IMR-90 (cell line): Measurements from ENCODE around the gene GPX3. TPM values are rescaled to one million over a fixed set of nuclear protein-coding genes. Genes with fewer than 3 reads are reported as not detected.

Source experiments
- ATAC-seq: fragments of 200-7000 bp; cut with Tn5 transposase; 2 replicates; pipeline ENCODE4 v1.9.1; 2020; ENCODE audit warnings: low read depth, mild to moderate bottlenecking, moderate library complexity
- BruUV-seq: library from RNA; stranded (reverse); fragments of 400-500 nt; replicated peaks from 2 replicates; lab custom pipeline; 2021; lab: Mats Ljungman, UMichigan
- CTCF ChIA-PET: fragments of 300-600 bp; formaldehyde crosslinking; extraction: SDS; loops from one replicate; lab custom pipeline; 2021; ENCODE audit warnings: antibody characterized with exemption; lab: Yijun Ruan, JAX
- POLR2A ChIA-PET: fragments of 300-600 bp; sonication (Branson Sonifier 250); formaldehyde crosslinking; loops from one replicate; lab custom pipeline; 2022; ENCODE audit warnings: antibody characterized with exemption; ENCODE audit not compliant: unreplicated experiment; lab: Charles Lee
- DNase-seq: peaks from one replicate; pipeline ENCODE4 v3.0.0; 2013
- H2AFZ ChIP-seq: replicated peaks from 2 replicates; pipeline ENCODE3; 2013; ENCODE audit warnings: low read length, mild to moderate bottlenecking; ENCODE audit not compliant: poor library complexity
- H2AK5ac ChIP-seq: 2 replicates; pipeline ENCODE4 v1.6.1; 2013; ENCODE audit warnings: low read depth, low read length, inconsistent platforms
- H2AK9ac ChIP-seq: replicated peaks from 2 replicates; pipeline ENCODE3; 2013; ENCODE audit warnings: mild to moderate bottlenecking, low read depth, low read length, moderate library complexity; ENCODE audit not compliant: poor library complexity
- H2BK120ac ChIP-seq: 2 replicates; pipeline ENCODE4 v1.6.1; 2013; ENCODE audit warnings: low read depth, low read length, inconsistent platforms
- H2BK15ac ChIP-seq: 3 replicates; pipeline ENCODE4 v1.6.1; 2013; ENCODE audit warnings: low read depth, low read length, inconsistent platforms
- H2BK20ac ChIP-seq: 2 replicates; pipeline ENCODE4 v1.6.1; 2013; ENCODE audit warnings: low read depth, mild to moderate bottlenecking, inconsistent platforms, low read length, moderate library complexity
- H2BK5ac ChIP-seq: 2 replicates; pipeline ENCODE4 v1.6.1; 2013; ENCODE audit warnings: mild to moderate bottlenecking, low read depth, low read length, inconsistent platforms; ENCODE audit not compliant: poor library complexity, severe bottlenecking
- H3K14ac ChIP-seq: replicated peaks from 2 replicates; pipeline ENCODE4 v1.6.1; 2013; ENCODE audit warnings: low read depth, low read length, inconsistent platforms
- H3K18ac ChIP-seq: 2 replicates; pipeline ENCODE4 v1.6.1; 2013; ENCODE audit warnings: low read depth, low read length, control low read depth
- H3K23ac ChIP-seq: 2 replicates; pipeline ENCODE4 v1.6.1; 2013; ENCODE audit warnings: low read depth, low read length, inconsistent platforms
- H3K27ac ChIP-seq: 2 replicates; pipeline ENCODE4 v1.5.1; 2013; ENCODE audit warnings: mild to moderate bottlenecking, control low read depth, low read length; ENCODE audit not compliant: insufficient read depth
- H3K27me3 ChIP-seq: 2 replicates; pipeline ENCODE4 v1.6.1; 2013; ENCODE audit warnings: low read length; ENCODE audit not compliant: control insufficient read depth, insufficient read depth
- H3K36me3 ChIP-seq: 2 replicates; pipeline ENCODE4 v1.6.1; 2013; ENCODE audit warnings: low read length, mixed read lengths; ENCODE audit not compliant: control insufficient read depth, insufficient read depth
- H3K4ac ChIP-seq: 2 replicates; pipeline ENCODE4 v1.6.1; 2013; ENCODE audit warnings: low read depth, low read length, inconsistent platforms
- H3K4me1 ChIP-seq: 2 replicates; pipeline ENCODE4 v1.6.1; 2013; ENCODE audit warnings: low read length, mixed read lengths; ENCODE audit not compliant: control insufficient read depth, insufficient read depth
- H3K4me2 ChIP-seq: 2 replicates; pipeline ENCODE4 v1.6.1; 2013; ENCODE audit warnings: low read depth, mild to moderate bottlenecking, control low read depth, low read length, moderate library complexity
- H3K4me3 ChIP-seq: 2 replicates; pipeline ENCODE4 v1.5.1; 2013; ENCODE audit warnings: low read depth, mild to moderate bottlenecking, control low read depth, low read length, moderate library complexity; ENCODE audit not compliant: insufficient read depth
- H3K56ac ChIP-seq: 2 replicates; pipeline ENCODE4 v1.6.1; 2013; ENCODE audit warnings: low read length, inconsistent platforms; ENCODE audit not compliant: insufficient read depth; ENCODE audit errors: extremely low read depth
- H3K79me1 ChIP-seq, 2 experiments: 2 replicates each; pipeline ENCODE4 v1.6.1; 2013; ENCODE audit warnings: low read length in 2 of 2, inconsistent platforms in 1 of 2, low read depth in 1 of 2
- H3K9ac ChIP-seq: 2 replicates; pipeline ENCODE4 v1.6.1; 2013; ENCODE audit warnings: low read depth, low read length, control low read depth
- H3K9me1 ChIP-seq: 2 replicates; pipeline ENCODE4 v1.6.1; 2013; ENCODE audit warnings: low read length, inconsistent platforms; ENCODE audit not compliant: insufficient read depth
- H3K9me3 ChIP-seq: 2 replicates; pipeline ENCODE4 v1.6.1; 2013; ENCODE audit warnings: low read length; ENCODE audit not compliant: control insufficient read depth, insufficient read depth
- H4K20me1 ChIP-seq: 2 replicates; pipeline ENCODE4 v1.6.1; 2013; ENCODE audit warnings: low read length, inconsistent platforms; ENCODE audit not compliant: insufficient read depth
- H4K5ac ChIP-seq: 2 replicates; pipeline ENCODE4 v1.6.1; 2013; ENCODE audit warnings: mild to moderate bottlenecking, low read depth, low read length, control low read depth
- H4K8ac ChIP-seq, 2 experiments: 2 replicates each; pipeline ENCODE4 v1.6.1; 2013; ENCODE audit warnings: low read depth in 2 of 2, low read length in 2 of 2, control low read depth in 1 of 2, inconsistent platforms in 1 of 2
- H4K91ac ChIP-seq: 2 replicates; pipeline ENCODE4 v1.6.1; 2013; ENCODE audit warnings: low read depth, low read length, inconsistent platforms; ENCODE audit not compliant: insufficient read depth
- BHLHE40 ChIP-seq: fragments of 150-350 bp; IDR thresholded peaks from 2 replicates; pipeline ENCODE4 v1.6.1; 2016; ENCODE audit warnings: mild to moderate bottlenecking, low read depth, low read length
- CEBPB ChIP-seq: IDR thresholded peaks from 2 replicates; pipeline ENCODE4 v1.6.1; 2012; ENCODE audit warnings: low read depth, low read length, improper control_type of control experiment
- CHD1 ChIP-seq: IDR thresholded peaks from 2 replicates; pipeline ENCODE4 v1.6.1; 2012; ENCODE audit warnings: low read depth, low read length, improper control_type of control experiment
- FOS ChIP-seq: fragments of 150-350 bp; IDR thresholded peaks from 2 replicates; pipeline ENCODE4 v1.6.1; 2016; ENCODE audit warnings: low read depth, low read length
- MAFK ChIP-seq: IDR thresholded peaks from 2 replicates; pipeline ENCODE4 v1.6.1; 2012; ENCODE audit warnings: low read depth, low read length, improper control_type of control experiment
- MAZ ChIP-seq: IDR thresholded peaks from 2 replicates; pipeline ENCODE4 v1.6.1; 2012; ENCODE audit warnings: low read depth, mild to moderate bottlenecking, low read length, improper control_type of control experiment, moderate library complexity, borderline replicate concordance
- MXI1 ChIP-seq: IDR thresholded peaks from 2 replicates; pipeline ENCODE4 v1.6.1; 2012; ENCODE audit warnings: low read depth, mild to moderate bottlenecking, low read length, moderate library complexity, borderline replicate concordance
- NFE2L2 ChIP-seq: fragments of 150-350 bp; IDR thresholded peaks from 2 replicates; pipeline ENCODE4 v1.6.1; 2016; ENCODE audit warnings: low read depth, mild to moderate bottlenecking, low read length
- POLR2A ChIP-seq: IDR thresholded peaks from 2 replicates; pipeline ENCODE4 v1.6.1; 2012; ENCODE audit warnings: mild to moderate bottlenecking, low read depth, low read length
- RAD21 ChIP-seq: IDR thresholded peaks from 2 replicates; pipeline ENCODE4 v1.6.1; 2012; ENCODE audit warnings: low read length, improper control_type of control experiment
- RCOR1 ChIP-seq: IDR thresholded peaks from 2 replicates; pipeline ENCODE4 v1.6.1; 2012; ENCODE audit warnings: mild to moderate bottlenecking, low read length, improper control_type of control experiment; ENCODE audit not compliant: insufficient replicate concordance
- RFX5 ChIP-seq: IDR thresholded peaks from 2 replicates; pipeline ENCODE4 v1.8.0; 2012; ENCODE audit warnings: low read depth, mild to moderate bottlenecking, low read length, moderate library complexity
- SMC3 ChIP-seq: fragments of 150-350 bp; IDR thresholded peaks from 2 replicates; pipeline ENCODE4 v1.6.1; 2016; ENCODE audit warnings: low read depth, mild to moderate bottlenecking, antibody characterized with exemption, low read length, moderate library complexity
- WGBS, 2 experiments: methylation state at CpG; one replicate each; pipeline versions ENCODE4 v1.1.5 to v1.1.7; 2013; ENCODE audit warnings: missing lambda C conversion rate in 2 of 2; ENCODE audit not compliant: insufficient read length in 1 of 2; ENCODE audit errors: extremely low coverage in 2 of 2; 5-methylcytosine and 5-hydroxymethylcytosine counted together
- dilution Hi-C: fragments of 300-500 bp; cut with HindIII; formaldehyde crosslinking; loops from one replicate; pipeline ENCODE4 v1.14.3; 2018; ENCODE audit warnings: low sequenced_read_pairs; ENCODE audit not compliant: unreplicated experiment
- in situ Hi-C: fragments of 300-500 bp; cut with MboI; formaldehyde crosslinking; loops from 3 replicates; pipeline ENCODE4 v1.14.3; 2019; ENCODE audit warnings: low sequenced_read_pairs, inconsistent platforms, mixed read lengths
- intact Hi-C: fragments of 100-400 bp; cut with micrococcal nuclease; formaldehyde crosslinking; loops from 2 replicates; pipeline ENCODE4 v1.10.0; 2022
- polyA plus RNA-seq, 3 experiments: library from polyadenylated mRNA; depleted of rRNA; stranded (reverse); fragments of >200 nt; gene quantifications; 2 replicates each; pipeline ENCODE4 v1.2.3, GENCODE V29; 2012; ENCODE audit warnings: low replicate concordance in 1 of 3
- total RNA-seq: library from RNA; depleted of rRNA; stranded (reverse); fragments of >200 nt; gene quantifications from 2 replicates; pipeline ENCODE4 v1.2.3, GENCODE V29; 2012
- TF ChIP-seq, protein P1 (sequence below): fragments of 150-350 bp; IDR thresholded peaks from 2 replicates; pipeline ENCODE4 v1.6.1; 2016; ENCODE audit warnings: low read depth, mild to moderate bottlenecking, low read length, moderate library complexity, borderline replicate concordance
- TF ChIP-seq, protein P2 (sequence below): conservative IDR thresholded peaks from 2 replicates; pipeline ENCODE4 v1.5.1; 2012; ENCODE audit warnings: mild to moderate bottlenecking, low read depth, low read length, improper control_type of control experiment
- TF ChIP-seq, protein P3 (sequence below): fragments of 150-350 bp; IDR thresholded peaks from 2 replicates; pipeline ENCODE4 v1.6.1; 2017; ENCODE audit warnings: mild to moderate bottlenecking, antibody characterized with exemption, low read length, low read depth

Gene GPX3
- total and polyA plus RNA-seq, 2 of the 4 experiments (the other 2 are of a cell fraction), result 0.36 to 1.0 TPM

- H4K20me1 ChIP-seq, result no peaks in the 10 kb centered on the region
- no peaks in the 10 kb centered on the region for H3K4me1 ChIP-seq
- H4K91ac ChIP-seq, result no peak overlapping the region
- dilution Hi-C loops (no loop called here), in situ Hi-C loops (no loop called here), intact Hi-C loops (no loop called here)
- peaks cover 7% of the 10 kb centered on the region; the same call in 1 of the 2 replicates for H3K9me3 ChIP-seq
- WGBS, 2 experiments, result no CpG with 5 or more reads among the region's 1 CpG
- no peak for ATAC-seq
- no peak overlapping the region for H2BK5ac ChIP-seq
- no peaks in the 10 kb centered on the region for H3K79me1 ChIP-seq
- no peak overlapping the region for H3K18ac ChIP-seq
- H3K4me3 ChIP-seq, result no peak overlapping the region
- no peaks in the 10 kb centered on the region for H3K36me3 ChIP-seq
- no peak overlapping the region for H3K4me2 ChIP-seq
- no peak overlapping the region for H3K23ac ChIP-seq
- POLR2A ChIA-PET, result no interaction called here
- H3K4ac ChIP-seq, result no peak overlapping the region
- DNase-seq, result no peak
- H2AK9ac ChIP-seq, result no peak overlapping the region
- no peaks in the 10 kb centered on the region for H3K9me1 ChIP-seq
- H3K27me3 ChIP-seq, result peaks cover 1% of the 10 kb centered on the region; the same call in 1 of the 2 replicates
- CTCF ChIA-PET, result no interaction called here
- no peak for TF ChIP-seq MAFK
- TF ChIP-seq SMC3, result no peak
- TF ChIP-seq NFE2L2, result no peak
- TF ChIP-seq, protein P1, sequence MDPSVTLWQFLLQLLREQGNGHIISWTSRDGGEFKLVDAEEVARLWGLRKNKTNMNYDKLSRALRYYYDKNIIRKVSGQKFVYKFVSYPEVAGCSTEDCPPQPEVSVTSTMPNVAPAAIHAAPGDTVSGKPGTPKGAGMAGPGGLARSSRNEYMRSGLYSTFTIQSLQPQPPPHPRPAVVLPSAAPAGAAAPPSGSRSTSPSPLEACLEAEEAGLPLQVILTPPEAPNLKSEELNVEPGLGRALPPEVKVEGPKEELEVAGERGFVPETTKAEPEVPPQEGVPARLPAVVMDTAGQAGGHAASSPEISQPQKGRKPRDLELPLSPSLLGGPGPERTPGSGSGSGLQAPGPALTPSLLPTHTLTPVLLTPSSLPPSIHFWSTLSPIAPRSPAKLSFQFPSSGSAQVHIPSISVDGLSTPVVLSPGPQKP, result no peak
- TF ChIP-seq, protein P2, sequence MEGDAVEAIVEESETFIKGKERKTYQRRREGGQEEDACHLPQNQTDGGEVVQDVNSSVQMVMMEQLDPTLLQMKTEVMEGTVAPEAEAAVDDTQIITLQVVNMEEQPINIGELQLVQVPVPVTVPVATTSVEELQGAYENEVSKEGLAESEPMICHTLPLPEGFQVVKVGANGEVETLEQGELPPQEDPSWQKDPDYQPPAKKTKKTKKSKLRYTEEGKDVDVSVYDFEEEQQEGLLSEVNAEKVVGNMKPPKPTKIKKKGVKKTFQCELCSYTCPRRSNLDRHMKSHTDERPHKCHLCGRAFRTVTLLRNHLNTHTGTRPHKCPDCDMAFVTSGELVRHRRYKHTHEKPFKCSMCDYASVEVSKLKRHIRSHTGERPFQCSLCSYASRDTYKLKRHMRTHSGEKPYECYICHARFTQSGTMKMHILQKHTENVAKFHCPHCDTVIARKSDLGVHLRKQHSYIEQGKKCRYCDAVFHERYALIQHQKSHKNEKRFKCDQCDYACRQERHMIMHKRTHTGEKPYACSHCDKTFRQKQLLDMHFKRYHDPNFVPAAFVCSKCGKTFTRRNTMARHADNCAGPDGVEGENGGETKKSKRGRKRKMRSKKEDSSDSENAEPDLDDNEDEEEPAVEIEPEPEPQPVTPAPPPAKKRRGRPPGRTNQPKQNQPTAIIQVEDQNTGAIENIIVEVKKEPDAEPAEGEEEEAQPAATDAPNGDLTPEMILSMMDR, result no peak
- TF ChIP-seq BHLHE40, result no peak
- TF ChIP-seq, protein P3, sequence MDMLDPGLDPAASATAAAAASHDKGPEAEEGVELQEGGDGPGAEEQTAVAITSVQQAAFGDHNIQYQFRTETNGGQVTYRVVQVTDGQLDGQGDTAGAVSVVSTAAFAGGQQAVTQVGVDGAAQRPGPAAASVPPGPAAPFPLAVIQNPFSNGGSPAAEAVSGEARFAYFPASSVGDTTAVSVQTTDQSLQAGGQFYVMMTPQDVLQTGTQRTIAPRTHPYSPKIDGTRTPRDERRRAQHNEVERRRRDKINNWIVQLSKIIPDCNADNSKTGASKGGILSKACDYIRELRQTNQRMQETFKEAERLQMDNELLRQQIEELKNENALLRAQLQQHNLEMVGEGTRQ, result no peak
- TF ChIP-seq FOS, result no peak
- TF ChIP-seq RFX5, result no peak
- no peak for TF ChIP-seq MAZ
- no peak for TF ChIP-seq MXI1
- no peak for TF ChIP-seq POLR2A
- no peak for TF ChIP-seq RAD21
- no peak for TF ChIP-seq RCOR1
- no peak for TF ChIP-seq CEBPB
- no peak for TF ChIP-seq CHD1
- H4K5ac ChIP-seq, result no peak overlapping the region
- H2AFZ ChIP-seq, result no peak overlapping the region
- no peak overlapping the region for H2BK120ac ChIP-seq
- H3K27ac ChIP-seq, result no peak overlapping the region
- H3K9ac ChIP-seq, result no peak overlapping the region
- no peak overlapping the region for H3K14ac ChIP-seq
- H2AK5ac ChIP-seq, result no peak overlapping the region
- H3K56ac ChIP-seq, result no peak overlapping the region
- no peak overlapping the region for H2BK20ac ChIP-seq
- no peak overlapping the region for H4K8ac ChIP-seq
- no TSS peak for BruUV-seq
- H2BK15ac ChIP-seq, result no peak overlapping the region
Measured at GRCh38 chr5:150993826-150994412, 26.5 kb upstream of the GPX3 start.
